ENCODE results near the gene GCLM.

DNA sequence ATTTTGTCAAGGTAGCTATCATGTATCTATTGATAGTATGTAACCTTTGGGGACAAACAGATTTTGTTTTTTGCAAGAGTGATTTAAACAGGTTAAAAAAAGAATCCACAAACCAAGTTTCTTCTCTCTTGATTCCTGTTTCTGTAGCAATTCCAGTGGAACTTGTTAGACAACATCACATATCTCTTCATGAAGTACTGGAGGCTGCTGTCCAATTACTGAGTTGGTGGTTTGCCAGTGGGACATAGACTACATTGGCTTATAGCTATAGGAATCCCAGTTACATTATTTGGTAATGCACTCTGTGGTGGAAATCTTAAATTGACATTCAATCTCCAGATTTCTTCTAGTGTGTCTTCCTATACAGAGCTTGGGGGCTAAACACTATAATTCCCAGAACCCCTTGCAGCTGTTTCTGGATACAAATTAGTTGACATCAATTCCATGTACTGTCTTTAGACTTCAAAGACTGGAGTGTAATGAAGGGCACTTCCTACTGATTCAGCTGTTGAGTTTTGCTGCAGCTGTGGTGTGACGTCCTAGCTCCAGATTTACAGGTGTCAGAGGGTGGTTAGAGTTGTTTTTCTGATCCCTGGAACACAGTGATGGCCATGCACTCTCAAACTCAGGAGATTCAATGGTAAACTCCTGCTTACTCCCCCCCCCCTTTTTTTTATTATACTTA lies 29.4 kb upstream of the GCLM start:
- TF ChIP-seq, protein P1, sequence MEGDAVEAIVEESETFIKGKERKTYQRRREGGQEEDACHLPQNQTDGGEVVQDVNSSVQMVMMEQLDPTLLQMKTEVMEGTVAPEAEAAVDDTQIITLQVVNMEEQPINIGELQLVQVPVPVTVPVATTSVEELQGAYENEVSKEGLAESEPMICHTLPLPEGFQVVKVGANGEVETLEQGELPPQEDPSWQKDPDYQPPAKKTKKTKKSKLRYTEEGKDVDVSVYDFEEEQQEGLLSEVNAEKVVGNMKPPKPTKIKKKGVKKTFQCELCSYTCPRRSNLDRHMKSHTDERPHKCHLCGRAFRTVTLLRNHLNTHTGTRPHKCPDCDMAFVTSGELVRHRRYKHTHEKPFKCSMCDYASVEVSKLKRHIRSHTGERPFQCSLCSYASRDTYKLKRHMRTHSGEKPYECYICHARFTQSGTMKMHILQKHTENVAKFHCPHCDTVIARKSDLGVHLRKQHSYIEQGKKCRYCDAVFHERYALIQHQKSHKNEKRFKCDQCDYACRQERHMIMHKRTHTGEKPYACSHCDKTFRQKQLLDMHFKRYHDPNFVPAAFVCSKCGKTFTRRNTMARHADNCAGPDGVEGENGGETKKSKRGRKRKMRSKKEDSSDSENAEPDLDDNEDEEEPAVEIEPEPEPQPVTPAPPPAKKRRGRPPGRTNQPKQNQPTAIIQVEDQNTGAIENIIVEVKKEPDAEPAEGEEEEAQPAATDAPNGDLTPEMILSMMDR (IDR thresholded peaks at IDR 0.05; ENCODE audit: insufficient read depth, low read length), result no peak
- TF ChIP-seq, protein P2, sequence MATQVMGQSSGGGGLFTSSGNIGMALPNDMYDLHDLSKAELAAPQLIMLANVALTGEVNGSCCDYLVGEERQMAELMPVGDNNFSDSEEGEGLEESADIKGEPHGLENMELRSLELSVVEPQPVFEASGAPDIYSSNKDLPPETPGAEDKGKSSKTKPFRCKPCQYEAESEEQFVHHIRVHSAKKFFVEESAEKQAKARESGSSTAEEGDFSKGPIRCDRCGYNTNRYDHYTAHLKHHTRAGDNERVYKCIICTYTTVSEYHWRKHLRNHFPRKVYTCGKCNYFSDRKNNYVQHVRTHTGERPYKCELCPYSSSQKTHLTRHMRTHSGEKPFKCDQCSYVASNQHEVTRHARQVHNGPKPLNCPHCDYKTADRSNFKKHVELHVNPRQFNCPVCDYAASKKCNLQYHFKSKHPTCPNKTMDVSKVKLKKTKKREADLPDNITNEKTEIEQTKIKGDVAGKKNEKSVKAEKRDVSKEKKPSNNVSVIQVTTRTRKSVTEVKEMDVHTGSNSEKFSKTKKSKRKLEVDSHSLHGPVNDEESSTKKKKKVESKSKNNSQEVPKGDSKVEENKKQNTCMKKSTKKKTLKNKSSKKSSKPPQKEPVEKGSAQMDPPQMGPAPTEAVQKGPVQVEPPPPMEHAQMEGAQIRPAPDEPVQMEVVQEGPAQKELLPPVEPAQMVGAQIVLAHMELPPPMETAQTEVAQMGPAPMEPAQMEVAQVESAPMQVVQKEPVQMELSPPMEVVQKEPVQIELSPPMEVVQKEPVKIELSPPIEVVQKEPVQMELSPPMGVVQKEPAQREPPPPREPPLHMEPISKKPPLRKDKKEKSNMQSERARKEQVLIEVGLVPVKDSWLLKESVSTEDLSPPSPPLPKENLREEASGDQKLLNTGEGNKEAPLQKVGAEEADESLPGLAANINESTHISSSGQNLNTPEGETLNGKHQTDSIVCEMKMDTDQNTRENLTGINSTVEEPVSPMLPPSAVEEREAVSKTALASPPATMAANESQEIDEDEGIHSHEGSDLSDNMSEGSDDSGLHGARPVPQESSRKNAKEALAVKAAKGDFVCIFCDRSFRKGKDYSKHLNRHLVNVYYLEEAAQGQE (IDR thresholded peaks at IDR 0.05; ENCODE audit: insufficient replicate concordance, low read depth), result no peak
- TF ChIP-seq POLR2AphosphoS5 (IDR thresholded peaks at IDR 0.05; ENCODE audit: low read depth) (no peak), SPI1 (IDR thresholded peaks at IDR 0.05; ENCODE audit: borderline replicate concordance, low read depth) (no peak)

Data from HL-60 (cell line).